GM13977 (cell line): ENCODE data around the gene LLGL1.

Source experiments
- DNase-seq: peaks from one replicate; pipeline ENCODE4 v3.0.0; 2012; ENCODE audit warnings: low spot score
- in situ Hi-C: fragments of 300-500 bp; cut with MboI; formaldehyde crosslinking; loops from one replicate; pipeline ENCODE4 v1.12.0; 2022; ENCODE audit warnings: low sequenced_read_pairs, low pct_unique_long_range_greater_than_20kb, mixed read lengths, inconsistent platforms; ENCODE audit not compliant: unreplicated experiment
- TF ChIP-seq, protein P1 (sequence below): IDR thresholded peaks from 2 replicates; pipeline ENCODE4 v1.5.1; 2012; ENCODE audit warnings: mild to moderate bottlenecking, control low read depth; ENCODE audit not compliant: insufficient read depth; ENCODE audit errors: extremely low read depth, missing control alignments

The LLGL1 gene

DNA sequence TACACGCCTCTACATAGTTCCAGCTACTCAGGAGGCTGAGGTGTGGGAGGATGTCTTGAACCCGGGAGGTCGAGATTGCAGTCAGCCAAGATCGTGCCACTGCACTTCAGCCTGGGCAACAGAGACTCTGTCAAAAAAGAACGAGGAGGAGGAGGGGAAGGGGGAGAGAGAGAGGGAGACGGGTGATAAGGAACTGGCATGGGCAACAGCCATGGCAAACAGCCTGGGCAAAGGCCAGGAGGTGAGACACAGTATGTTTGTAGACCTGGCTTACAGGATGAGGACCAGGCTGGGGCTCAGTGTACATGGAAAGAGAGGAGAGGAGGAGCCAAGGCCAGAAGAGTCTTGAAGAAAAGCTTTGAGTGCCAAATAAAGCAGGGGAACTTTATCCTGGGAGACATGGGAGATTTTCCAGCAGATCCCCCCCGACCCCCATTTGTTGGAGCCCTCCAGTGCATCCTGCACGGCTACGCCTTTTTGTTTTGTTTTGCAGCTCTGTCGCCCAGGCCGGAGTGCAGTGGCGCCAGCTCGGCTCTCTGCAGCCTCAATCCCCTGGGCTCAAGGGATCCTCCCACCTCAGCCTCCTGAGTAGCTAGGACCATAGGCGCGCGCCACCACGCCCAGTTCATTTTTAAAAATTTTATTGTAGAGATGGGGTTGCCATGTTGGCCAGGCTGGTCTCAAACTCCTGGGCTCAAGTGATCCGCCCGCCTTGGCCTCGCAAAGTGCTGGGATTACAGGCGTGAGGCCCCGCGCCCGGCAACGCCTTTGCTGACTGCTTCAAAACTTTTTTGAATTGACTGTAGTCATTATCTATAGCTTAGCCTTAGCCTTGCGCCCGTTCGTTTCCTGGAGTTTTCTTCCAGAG lies 43.1 kb upstream of the LLGL1 start:
- in situ Hi-C loops: no loop called here

DNA sequence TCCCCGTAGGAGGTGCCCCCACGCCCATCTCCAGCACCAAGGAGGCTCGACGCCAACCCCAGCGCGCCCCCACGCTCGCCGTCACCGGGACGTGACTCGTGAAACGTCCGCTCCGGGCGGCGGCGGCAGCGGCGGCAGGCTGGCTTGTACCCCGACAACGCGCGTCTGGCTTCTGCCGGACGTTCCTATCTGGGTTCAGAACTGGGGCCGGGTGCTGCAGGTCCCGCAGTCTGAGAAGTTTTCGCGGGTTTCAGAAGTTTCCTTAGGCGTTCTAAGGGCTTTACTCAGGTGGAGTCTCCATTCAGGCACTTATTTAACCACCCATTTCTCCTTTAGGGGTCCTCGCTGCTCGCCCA lies 42.5 kb upstream of the LLGL1 start:
- in situ Hi-C loops: no loop called here
- TF ChIP-seq, protein P1, sequence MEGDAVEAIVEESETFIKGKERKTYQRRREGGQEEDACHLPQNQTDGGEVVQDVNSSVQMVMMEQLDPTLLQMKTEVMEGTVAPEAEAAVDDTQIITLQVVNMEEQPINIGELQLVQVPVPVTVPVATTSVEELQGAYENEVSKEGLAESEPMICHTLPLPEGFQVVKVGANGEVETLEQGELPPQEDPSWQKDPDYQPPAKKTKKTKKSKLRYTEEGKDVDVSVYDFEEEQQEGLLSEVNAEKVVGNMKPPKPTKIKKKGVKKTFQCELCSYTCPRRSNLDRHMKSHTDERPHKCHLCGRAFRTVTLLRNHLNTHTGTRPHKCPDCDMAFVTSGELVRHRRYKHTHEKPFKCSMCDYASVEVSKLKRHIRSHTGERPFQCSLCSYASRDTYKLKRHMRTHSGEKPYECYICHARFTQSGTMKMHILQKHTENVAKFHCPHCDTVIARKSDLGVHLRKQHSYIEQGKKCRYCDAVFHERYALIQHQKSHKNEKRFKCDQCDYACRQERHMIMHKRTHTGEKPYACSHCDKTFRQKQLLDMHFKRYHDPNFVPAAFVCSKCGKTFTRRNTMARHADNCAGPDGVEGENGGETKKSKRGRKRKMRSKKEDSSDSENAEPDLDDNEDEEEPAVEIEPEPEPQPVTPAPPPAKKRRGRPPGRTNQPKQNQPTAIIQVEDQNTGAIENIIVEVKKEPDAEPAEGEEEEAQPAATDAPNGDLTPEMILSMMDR: no peak

More for the DNA sequence above, 43.1 kb upstream of the LLGL1 start:
- DNase-seq: no peak
- TF ChIP-seq, protein P1: no peak

DNA sequence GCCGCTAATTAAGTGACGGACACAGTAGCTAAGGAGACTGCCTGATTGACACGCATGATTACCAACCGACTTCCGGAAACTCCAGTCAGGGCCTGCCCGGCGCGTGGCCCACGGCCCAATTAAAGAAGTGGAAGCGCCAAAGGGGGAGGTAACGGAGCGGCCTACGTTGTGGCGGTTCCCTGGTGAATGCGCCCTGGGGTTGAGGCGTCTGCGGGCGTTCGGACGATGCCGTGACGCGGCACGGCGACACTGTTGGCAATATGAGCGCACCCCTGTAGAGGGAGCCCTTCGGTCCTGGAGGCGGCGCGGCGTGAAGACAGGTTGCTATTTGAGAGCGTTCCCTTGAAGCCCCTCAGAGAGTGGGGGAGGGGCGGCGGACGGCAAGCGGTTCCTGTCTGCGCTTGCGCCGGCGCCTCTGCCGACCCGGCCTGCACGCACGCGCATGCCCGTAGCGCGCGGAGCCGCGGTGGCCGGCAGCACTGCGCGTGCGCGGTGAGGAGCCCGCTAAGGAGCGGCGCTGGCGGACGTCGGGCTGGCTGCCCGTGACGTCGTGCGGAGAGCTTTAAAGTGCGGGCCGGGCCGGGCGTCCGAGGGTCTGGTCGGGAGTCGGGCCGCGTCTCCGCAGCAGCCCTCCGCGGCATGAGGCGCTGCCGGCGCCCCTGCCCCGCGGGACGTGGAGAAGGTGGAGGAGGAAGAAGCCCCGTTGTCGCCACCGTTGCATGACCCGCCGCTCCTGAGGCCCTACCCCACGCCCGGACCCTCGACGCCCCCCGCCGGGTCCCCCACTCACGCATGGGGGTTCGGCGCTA lies 41.9 kb upstream of the LLGL1 start, which contains the start of gene ALKBH5:
Gene ALKBH5, plus strand, starts transcription at position 495 of the 809 bp plus-strand sequence. CDS start 416 bp downstream, outside the sequence.
- DNase-seq: peak; percentile 99
- TF ChIP-seq, protein P1: peak; percentile 53
- in situ Hi-C loops: no loop called here

More for the DNA sequence above, 42.5 kb upstream of the LLGL1 start:
- DNase-seq: peak; percentile 84

DNA sequence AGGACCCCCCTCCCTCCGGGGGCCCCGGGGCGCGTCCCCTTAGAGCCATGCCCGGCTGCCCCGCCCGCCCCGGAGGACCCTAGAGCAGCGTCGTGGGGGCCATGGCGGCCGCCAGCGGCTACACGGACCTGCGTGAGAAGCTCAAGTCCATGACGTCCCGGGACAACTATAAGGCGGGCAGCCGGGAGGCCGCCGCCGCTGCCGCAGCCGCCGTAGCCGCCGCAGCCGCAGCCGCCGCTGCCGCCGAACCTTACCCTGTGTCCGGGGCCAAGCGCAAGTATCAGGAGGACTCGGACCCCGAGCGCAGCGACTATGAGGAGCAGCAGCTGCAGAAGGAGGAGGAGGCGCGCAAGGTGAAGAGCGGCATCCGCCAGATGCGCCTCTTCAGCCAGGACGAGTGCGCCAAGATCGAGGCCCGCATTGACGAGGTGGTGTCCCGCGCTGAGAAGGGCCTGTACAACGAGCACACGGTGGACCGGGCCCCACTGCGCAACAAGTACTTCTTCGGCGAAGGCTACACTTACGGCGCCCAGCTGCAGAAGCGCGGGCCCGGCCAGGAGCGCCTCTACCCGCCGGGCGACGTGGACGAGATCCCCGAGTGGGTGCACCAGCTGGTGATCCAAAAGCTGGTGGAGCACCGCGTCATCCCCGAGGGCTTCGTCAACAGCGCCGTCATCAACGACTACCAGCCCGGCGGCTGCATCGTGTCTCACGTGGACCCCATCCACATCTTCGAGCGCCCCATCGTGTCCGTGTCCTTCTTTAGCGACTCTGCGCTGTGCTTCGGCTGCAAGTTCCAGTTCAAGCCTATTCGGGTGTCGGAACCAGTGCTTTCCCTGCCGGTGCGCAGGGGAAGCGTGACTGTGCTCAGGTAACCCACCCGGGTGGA lies 41.0 kb upstream of the LLGL1 start:
- in situ Hi-C loops: no loop called here
- TF ChIP-seq, protein P1: peak; percentile 40
- peak; percentile 63 for DNase-seq

DNA sequence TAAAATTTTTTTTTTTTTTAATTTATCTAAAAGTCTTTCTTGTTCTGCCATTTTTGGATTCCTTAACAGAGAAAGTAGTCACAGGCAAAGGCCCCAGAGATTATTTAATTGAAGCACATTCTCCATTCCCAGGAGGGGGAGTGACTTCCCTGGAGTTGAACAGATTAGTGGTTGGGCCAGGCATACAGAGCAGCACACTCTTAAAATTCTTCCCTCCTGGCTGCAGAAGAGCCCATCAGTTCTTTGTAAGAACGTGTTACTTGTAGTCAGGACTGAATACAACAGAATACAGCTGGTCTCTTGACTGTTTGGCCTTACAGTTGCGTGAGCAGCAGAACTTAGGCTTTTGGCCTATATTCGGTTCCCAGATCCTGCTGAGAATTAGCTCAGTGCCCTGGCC lies 40.0 kb upstream of the LLGL1 start:
- TF ChIP-seq, protein P1: no peak
- in situ Hi-C loops: no loop called here
- no peak for DNase-seq
